Measurements from ENCODE around the gene PDE4B. TPM values are rescaled to one million over a fixed set of nuclear protein-coding genes. Genes with fewer than 3 reads are reported as not detected.

The PDE4B gene
- total RNA-seq, 1 donor from 2014 or later, result 37.5 TPM

DNA sequence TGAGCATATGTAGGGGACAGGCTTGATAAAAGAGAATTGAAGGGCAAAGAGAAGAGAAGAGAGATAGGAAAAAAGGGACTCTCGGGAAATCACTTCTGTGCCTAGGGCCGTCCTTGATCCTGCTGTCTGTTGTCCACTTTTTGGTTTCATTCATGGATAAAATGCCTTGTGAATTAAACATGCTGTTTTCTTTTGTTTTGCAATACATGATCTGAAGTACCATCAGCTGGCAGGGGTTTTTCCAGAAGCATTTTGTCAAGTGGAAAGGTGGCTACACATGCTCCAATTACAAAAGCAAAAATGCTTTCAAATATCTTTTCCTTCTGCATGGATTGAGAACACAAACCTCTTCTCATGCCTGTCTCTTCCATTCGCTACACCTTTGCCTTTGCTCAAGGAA, 361.7 kb downstream of the PDE4B start:
- Mint-ChIP-seq H3K36me3 (ENCODE audit: low read depth) (no peaks in the 10 kb centered on the region), H3K4me1 (peaks cover 12% of the 10 kb centered on the region), H3K27ac (ENCODE audit: unreplicated experiment) (no peak overlapping the region), H3K9me3 (no peaks in the 10 kb centered on the region), H3K27me3 (ENCODE audit: low read depth) (no peaks in the 10 kb centered on the region), H3K4me3 (no peak overlapping the region)
- DNase-seq (ENCODE audit: low read depth, low spot score), result no peak
- no peak for TF ChIP-seq CTCF (conservative IDR thresholded peaks at IDR 0.05)

DNA sequence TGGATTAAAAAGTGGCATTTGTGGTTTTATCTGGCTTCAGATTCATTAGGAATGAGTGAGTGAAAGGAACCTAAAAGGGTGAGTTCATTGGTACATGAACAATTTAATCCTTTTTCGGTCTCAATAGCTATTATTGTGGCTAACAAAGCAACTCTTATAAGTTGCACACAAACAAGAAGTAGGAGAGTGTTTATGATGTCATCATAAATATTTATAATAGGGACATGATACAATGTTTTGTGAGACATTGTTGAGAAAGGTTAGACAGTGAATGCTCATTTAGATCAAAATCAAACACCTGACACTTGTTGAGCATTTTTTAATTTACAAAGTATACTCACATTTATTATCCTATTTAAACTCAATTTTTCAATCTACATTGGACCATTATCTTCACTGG, 363.4 kb downstream of the PDE4B start:
- TF ChIP-seq CTCF (conservative IDR thresholded peaks at IDR 0.05), result no peak

GRCh38 chr1:66159800-66160199, 367.1 kb downstream of the PDE4B start:
- no peak overlapping the region for H3K4me3 Mint-ChIP-seq
- H3K27ac Mint-ChIP-seq (ENCODE audit: unreplicated experiment), result no peak overlapping the region
- DNase-seq (ENCODE audit: low read depth, low spot score), result no peak
- H3K9me3 Mint-ChIP-seq, result no peaks in the 10 kb centered on the region
- TF ChIP-seq CTCF (conservative IDR thresholded peaks at IDR 0.05), result no peak
- no peaks in the 10 kb centered on the region for H3K4me1 Mint-ChIP-seq
- peaks cover 4% of the 10 kb centered on the region for H3K27me3 Mint-ChIP-seq (ENCODE audit: low read depth)
- no peaks in the 10 kb centered on the region for H3K36me3 Mint-ChIP-seq (ENCODE audit: low read depth)

More for the DNA sequence above, 363.4 kb downstream of the PDE4B start:
- no peak overlapping the region for H3K4me3 Mint-ChIP-seq
- no peaks in the 10 kb centered on the region for H3K36me3 Mint-ChIP-seq (ENCODE audit: low read depth)
- H3K27me3 Mint-ChIP-seq (ENCODE audit: low read depth), result no peaks in the 10 kb centered on the region
- no peak overlapping the region for H3K27ac Mint-ChIP-seq (ENCODE audit: unreplicated experiment)
- peaks cover 12% of the 10 kb centered on the region for H3K4me1 Mint-ChIP-seq
- no peak for DNase-seq (ENCODE audit: low read depth, low spot score)
- no peaks in the 10 kb centered on the region for H3K9me3 Mint-ChIP-seq

- Mint-ChIP-seq H3K27ac (ENCODE audit: unreplicated experiment) (no peak overlapping the region), H3K4me3 (no peak overlapping the region), H3K36me3 (ENCODE audit: low read depth) (no peaks in the 10 kb centered on the region), H3K4me1 (no peaks in the 10 kb centered on the region), H3K9me3 (no peaks in the 10 kb centered on the region), H3K27me3 (ENCODE audit: low read depth) (peaks cover 4% of the 10 kb centered on the region)
- no peak for DNase-seq (ENCODE audit: low read depth, low spot score)
- no peak for TF ChIP-seq CTCF (conservative IDR thresholded peaks at IDR 0.05)
These were observed 368.0 kb downstream of the PDE4B start for GRCh38 chr1:66160719-66161118.

- no peaks in the 10 kb centered on the region for H3K36me3 Mint-ChIP-seq (ENCODE audit: low read depth)
- no peak overlapping the region for H3K4me3 Mint-ChIP-seq
- no peak overlapping the region for H3K27ac Mint-ChIP-seq (ENCODE audit: unreplicated experiment)
- H3K9me3 Mint-ChIP-seq, result no peaks in the 10 kb centered on the region
- H3K27me3 Mint-ChIP-seq (ENCODE audit: low read depth), result peaks cover 4% of the 10 kb centered on the region
- no peak for DNase-seq (ENCODE audit: low read depth, low spot score)
- H3K4me1 Mint-ChIP-seq, result peaks cover 16% of the 10 kb centered on the region
- TF ChIP-seq CTCF (conservative IDR thresholded peaks at IDR 0.05), result no peak
These were observed 374.1 kb downstream of the PDE4B start for GRCh38 chr1:66166753-66167152.

DNA sequence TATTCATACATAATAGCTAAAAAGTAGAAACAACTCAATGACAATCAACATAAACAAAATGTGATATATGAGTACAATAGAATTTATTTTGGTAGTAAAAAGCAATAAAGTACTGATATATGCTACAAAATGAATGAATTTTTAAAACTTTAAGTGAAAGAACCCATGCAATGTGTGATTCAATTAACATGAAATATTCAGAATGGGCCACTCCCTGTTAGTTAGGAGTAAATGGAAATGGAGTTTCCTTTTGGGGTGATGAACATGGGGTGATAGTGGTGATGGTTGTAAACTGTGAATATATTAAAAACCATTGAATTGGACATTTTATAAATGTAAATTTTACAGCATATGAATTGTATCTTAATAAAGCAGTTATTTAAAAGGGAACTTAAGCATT, 374.6 kb downstream of the PDE4B start:
- Mint-ChIP-seq H3K36me3 (ENCODE audit: low read depth) (no peaks in the 10 kb centered on the region), H3K27me3 (ENCODE audit: low read depth) (peaks cover 4% of the 10 kb centered on the region), H3K9me3 (no peaks in the 10 kb centered on the region), H3K4me1 (peaks cover 16% of the 10 kb centered on the region), H3K4me3 (no peak overlapping the region), H3K27ac (ENCODE audit: unreplicated experiment) (no peak overlapping the region)
- no peak for TF ChIP-seq CTCF (conservative IDR thresholded peaks at IDR 0.05)
- DNase-seq (ENCODE audit: low read depth, low spot score), result no peak
